ENCODE results near the gene CFAP410.

CFAP410 gene

GRCh38 chr21:44356636-44357035 lies 17.4 kb upstream of the CFAP410 start:
- TF ChIP-seq ZC3H10 (CRISPR knock-in tag; IDR thresholded peaks at IDR 0.05) = no peak
- TF ChIP-seq TOX (CRISPR knock-in tag; IDR thresholded peaks at IDR 0.05; ENCODE audit: borderline replicate concordance) = no peak
- TF ChIP-seq ARNTL (CRISPR knock-in tag; IDR thresholded peaks at IDR 0.05; ENCODE audit: borderline replicate concordance, low read depth) = no peak
- no peak for TF ChIP-seq ZNF565 (CRISPR knock-in tag; conservative IDR thresholded peaks at IDR 0.05; ENCODE audit: low read depth)
- no peak for TF ChIP-seq TSHZ2 (CRISPR knock-in tag; IDR thresholded peaks at IDR 0.05)
- TF ChIP-seq CSDC2 (CRISPR knock-in tag; IDR thresholded peaks at IDR 0.05) = no peak
- TF ChIP-seq ESRRG (CRISPR knock-in tag; IDR thresholded peaks at IDR 0.05) = no peak
- TF ChIP-seq ZNF8 (CRISPR knock-in tag; IDR thresholded peaks at IDR 0.05) = no peak
- TF ChIP-seq CREB5 (CRISPR knock-in tag; IDR thresholded peaks at IDR 0.05; ENCODE audit: low read depth) = no peak
- no peak for TF ChIP-seq ZFP3 (CRISPR knock-in tag; IDR thresholded peaks at IDR 0.05)
- TF ChIP-seq ISL1 (CRISPR knock-in tag; IDR thresholded peaks at IDR 0.05) = no peak
- TF ChIP-seq RARB (CRISPR knock-in tag; IDR thresholded peaks at IDR 0.05) = no peak
- TF ChIP-seq ZNF70 (CRISPR knock-in tag; IDR thresholded peaks at IDR 0.05) = no peak
- ATAC-seq = no peak

- ATAC-seq = no peak
- TF ChIP-seq CSDC2 (CRISPR knock-in tag; IDR thresholded peaks at IDR 0.05) (no peak), ZNF70 (CRISPR knock-in tag; IDR thresholded peaks at IDR 0.05) (no peak), SNAI2 (CRISPR knock-in tag; IDR thresholded peaks at IDR 0.05) (no peak), BACH2 (CRISPR knock-in tag; IDR thresholded peaks at IDR 0.05; ENCODE audit: borderline replicate concordance) (no peak), POU6F1 (CRISPR knock-in tag; IDR thresholded peaks at IDR 0.05; ENCODE audit: borderline replicate concordance, low read depth) (no peak), ESRRG (CRISPR knock-in tag; IDR thresholded peaks at IDR 0.05) (no peak), PATZ1 (CRISPR knock-in tag; IDR thresholded peaks at IDR 0.05; ENCODE audit: borderline replicate concordance) (no peak), RARB (CRISPR knock-in tag; IDR thresholded peaks at IDR 0.05) (no peak)
Measured at GRCh38 chr21:44356160-44356559, 17.0 kb upstream of the CFAP410 start.

- ATAC-seq = no peak
- TF ChIP-seq ZFP3 (CRISPR knock-in tag; IDR thresholded peaks at IDR 0.05) (peak; percentile 89), CSDC2 (CRISPR knock-in tag; IDR thresholded peaks at IDR 0.05) (no peak)
Measured at GRCh38 chr21:44354775-44355771, 15.9 kb upstream of the CFAP410 start.

GRCh38 chr21:44354001-44354405 lies 14.8 kb upstream of the CFAP410 start:
- no peak for ATAC-seq
- TF ChIP-seq GLIS3 (CRISPR knock-in tag; IDR thresholded peaks at IDR 0.05) (no peak), RARB (CRISPR knock-in tag; IDR thresholded peaks at IDR 0.05) (no peak), ZC3H10 (CRISPR knock-in tag; IDR thresholded peaks at IDR 0.05) (no peak), OSR1 (CRISPR knock-in tag; IDR thresholded peaks at IDR 0.05) (no peak), POU6F1 (CRISPR knock-in tag; IDR thresholded peaks at IDR 0.05; ENCODE audit: borderline replicate concordance, low read depth) (no peak), PATZ1 (CRISPR knock-in tag; IDR thresholded peaks at IDR 0.05; ENCODE audit: borderline replicate concordance) (no peak), ZNF8 (CRISPR knock-in tag; IDR thresholded peaks at IDR 0.05) (no peak), CREB5 (CRISPR knock-in tag; IDR thresholded peaks at IDR 0.05; ENCODE audit: low read depth) (no peak), PPARA (CRISPR knock-in tag; IDR thresholded peaks at IDR 0.05; ENCODE audit: borderline replicate concordance) (no peak), BACH2 (CRISPR knock-in tag; IDR thresholded peaks at IDR 0.05; ENCODE audit: borderline replicate concordance) (no peak), TOX (CRISPR knock-in tag; IDR thresholded peaks at IDR 0.05; ENCODE audit: borderline replicate concordance) (no peak)
